Cardiac septum (tissue), 1 donor: Measurements from ENCODE around the gene ISYNA1. TPM values are rescaled to one million over a fixed set of nuclear protein-coding genes. Genes with fewer than 3 reads are reported as not detected.

Source experiments
- DNase-seq: peaks from one replicate; pipeline ENCODE4 v3.0.0-alpha.2; 2020; ENCODE audit warnings: low spot score
- intact Hi-C: fragments of 100-400 bp; cut with DNase I; formaldehyde crosslinking; loops from one replicate; pipeline ENCODE4 v1.14.0; 2022
- total RNA-seq: library from RNA; stranded (reverse); fragmentation: NEBNext Ultra II Directional; extraction: Animal tissue kit (Norgen Biotek cat#: 25700); gene quantifications from one replicate; pipeline ENCODE4 v1.2.1, GENCODE V29; 2021
- donor health status: DM: no; HTN: no; CAD: no.

The ISYNA1 gene
- total RNA-seq, 1 donor from 2014 or later = 32.9 TPM

GRCh38 chr19:18449552-18449951 is 11.6 kb upstream of the ISYNA1 start:
- intact Hi-C loops = no loop called here
- DNase-seq = no peak

GRCh38 chr19:18446811-18447359 is 9.0 kb upstream of the ISYNA1 start:
- intact Hi-C loops = no loop called here
- DNase-seq = no peak

- DNase-seq = no peak
- intact Hi-C loops = no loop called here
Observed at GRCh38 chr19:18446145-18446810, 8.3 kb upstream of the ISYNA1 start.

GRCh38 chr19:18445262-18445948 is 7.5 kb upstream of the ISYNA1 start:
- DNase-seq = no peak
- intact Hi-C loops = no loop called here

- intact Hi-C loops = no loop called here
Observed at GRCh38 chr19:18444513-18444912, 6.6 kb upstream of the ISYNA1 start.

GRCh38 chr19:18443831-18444230 is 5.9 kb upstream of the ISYNA1 start:
- intact Hi-C loops = no loop called here
- DNase-seq = no peak

More at GRCh38 chr19:18444513-18444912, 6.6 kb upstream of the ISYNA1 start:
- DNase-seq = no peak

- DNase-seq = no peak
- intact Hi-C loops = no loop called here
Observed at GRCh38 chr19:18443406-18443805, 5.5 kb upstream of the ISYNA1 start.

GRCh38 chr19:18442941-18443340 is 5.0 kb upstream of the ISYNA1 start:
- intact Hi-C loops = no loop called here

GRCh38 chr19:18441804-18442788 is 4.2 kb upstream of the ISYNA1 start:
- DNase-seq = no peak
- intact Hi-C loops = no loop called here

More at GRCh38 chr19:18442941-18443340, 5.0 kb upstream of the ISYNA1 start:
- no peak for DNase-seq

GRCh38 chr19:18440936-18441803 is 3.2 kb upstream of the ISYNA1 start:
- intact Hi-C loops = no loop called here
- DNase-seq = no peak

GRCh38 chr19:18440415-18440877 is 2.5 kb upstream of the ISYNA1 start:
- no peak for DNase-seq
- intact Hi-C loops = no loop called here

- DNase-seq = no peak
- intact Hi-C loops = no loop called here
Observed at GRCh38 chr19:18439910-18440237, 1.9 kb upstream of the ISYNA1 start.

GRCh38 chr19:18439025-18439909 is 1.3 kb upstream of the ISYNA1 start:
- intact Hi-C loops = no loop called here
- DNase-seq = no peak

GRCh38 chr19:18438331-18439024 is 545 bp upstream of the ISYNA1 start:
- DNase-seq = no peak
- intact Hi-C loops = no loop called here

- intact Hi-C loops = no loop called here
- no peak for DNase-seq
Observed at GRCh38 chr19:18436671-18437490, 1.1 kb downstream of the ISYNA1 start.

- intact Hi-C loops = no loop called here
- DNase-seq = no peak
Observed at GRCh38 chr19:18435842-18436670, 1.9 kb downstream of the ISYNA1 start.
